MM.1S (cell line): ENCODE measurements around the gene ADARB2.

Source experiments
- EZH2 ChIP-seq: fragments of 300-600 bp; sonication (generic); optimal IDR thresholded peaks from 2 replicates; pipeline ENCODE3; 2017; ENCODE audit warnings: low read depth, mild to moderate bottlenecking, antibody characterized with exemption, low read length, mixed read lengths
- EZH2phosphoT487 ChIP-seq: fragments of 300-600 bp; sonication (generic); IDR thresholded peaks from 2 replicates; pipeline ENCODE4 v1.6.1; 2018; ENCODE audit warnings: antibody characterized with exemption, low read length
- TF ChIP-seq, protein P1 (sequence below): fragments of 300-600 bp; sonication (generic); IDR thresholded peaks from 2 replicates; pipeline ENCODE4 v1.5.1; 2016; ENCODE audit warnings: antibody characterized with exemption, low read length, mixed read lengths

- TF ChIP-seq, protein P1, sequence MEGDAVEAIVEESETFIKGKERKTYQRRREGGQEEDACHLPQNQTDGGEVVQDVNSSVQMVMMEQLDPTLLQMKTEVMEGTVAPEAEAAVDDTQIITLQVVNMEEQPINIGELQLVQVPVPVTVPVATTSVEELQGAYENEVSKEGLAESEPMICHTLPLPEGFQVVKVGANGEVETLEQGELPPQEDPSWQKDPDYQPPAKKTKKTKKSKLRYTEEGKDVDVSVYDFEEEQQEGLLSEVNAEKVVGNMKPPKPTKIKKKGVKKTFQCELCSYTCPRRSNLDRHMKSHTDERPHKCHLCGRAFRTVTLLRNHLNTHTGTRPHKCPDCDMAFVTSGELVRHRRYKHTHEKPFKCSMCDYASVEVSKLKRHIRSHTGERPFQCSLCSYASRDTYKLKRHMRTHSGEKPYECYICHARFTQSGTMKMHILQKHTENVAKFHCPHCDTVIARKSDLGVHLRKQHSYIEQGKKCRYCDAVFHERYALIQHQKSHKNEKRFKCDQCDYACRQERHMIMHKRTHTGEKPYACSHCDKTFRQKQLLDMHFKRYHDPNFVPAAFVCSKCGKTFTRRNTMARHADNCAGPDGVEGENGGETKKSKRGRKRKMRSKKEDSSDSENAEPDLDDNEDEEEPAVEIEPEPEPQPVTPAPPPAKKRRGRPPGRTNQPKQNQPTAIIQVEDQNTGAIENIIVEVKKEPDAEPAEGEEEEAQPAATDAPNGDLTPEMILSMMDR = no peak
- TF ChIP-seq EZH2 (no peak), EZH2phosphoT487 (no peak)
Measured at GRCh38 chr10:1504940-1505339, 232.4 kb downstream of the ADARB2 start.
